Osteoblast (primary cell): ENCODE measurements around the gene ADD1. TPM values are rescaled to one million over a fixed set of nuclear protein-coding genes. Genes with fewer than 3 reads are reported as not detected.
"Not testable (repeated sequence)": the region's sequence is repeated elsewhere in the genome, so short reads cannot be mapped to it uniquely, and the experiment has no call there.

Experiments
- DNase-seq: peaks from one replicate; pipeline ENCODE4 v3.0.0; 2011; ENCODE audit warnings: low spot score, mixed read lengths; ENCODE audit not compliant: insufficient read length; ENCODE audit errors: missing footprints
- H2AFZ ChIP-seq: 2 replicates; pipeline ENCODE4 v1.6.0; 2011; ENCODE audit warnings: mild to moderate bottlenecking, low read length
- H3K27ac ChIP-seq: 2 replicates; pipeline ENCODE4 v1.5.1; 2011; ENCODE audit warnings: mild to moderate bottlenecking, low read depth, low read length, moderate library complexity
- H3K27me3 ChIP-seq: 2 replicates; pipeline ENCODE4 v1.6.0; 2012; ENCODE audit warnings: mild to moderate bottlenecking, control low read depth, inconsistent platforms, low read length, moderate library complexity; ENCODE audit not compliant: insufficient read depth
- H3K36me3 ChIP-seq: 2 replicates; pipeline ENCODE4 v1.5.1; 2011; ENCODE audit warnings: mild to moderate bottlenecking, low read length, control low read depth, moderate library complexity; ENCODE audit not compliant: insufficient read depth
- H3K4me1 ChIP-seq: 2 replicates; pipeline ENCODE4 v1.5.1; 2011; ENCODE audit warnings: mild to moderate bottlenecking, low read length, control low read depth, moderate library complexity; ENCODE audit not compliant: insufficient read depth
- H3K4me2 ChIP-seq: 2 replicates; pipeline ENCODE4 v1.6.0; 2011; ENCODE audit warnings: mild to moderate bottlenecking, low read length; ENCODE audit not compliant: insufficient read depth
- H3K4me3 ChIP-seq: fragments of 200-600 bp; sonication (generic); 3 replicates; pipeline ENCODE4 v1.5.1; 2012; ENCODE audit warnings: mild to moderate bottlenecking, low read length, inconsistent platforms; ENCODE audit not compliant: insufficient read depth
- H3K79me2 ChIP-seq: 2 replicates; pipeline ENCODE4 v1.6.0; 2012; ENCODE audit warnings: mild to moderate bottlenecking, low read length, control low read depth, inconsistent platforms; ENCODE audit not compliant: insufficient read depth
- H3K9me3 ChIP-seq: 2 replicates; pipeline ENCODE4 v1.5.1; 2011; ENCODE audit warnings: low read depth, low read length, control low read depth
- H4K20me1 ChIP-seq: 2 replicates; pipeline ENCODE4 v1.6.0; 2012; ENCODE audit warnings: mild to moderate bottlenecking, low read length, control low read depth; ENCODE audit not compliant: insufficient read depth
- total RNA-seq: library from RNA; depleted of rRNA; stranded (reverse); fragments of >200 nt; gene quantifications from 2 replicates; pipeline ENCODE4 v1.2.3, GENCODE V29; 2012
- TF ChIP-seq, protein P1 (sequence below): IDR thresholded peaks from 2 replicates; pipeline ENCODE4 v1.5.1; 2011; ENCODE audit warnings: mild to moderate bottlenecking, low read depth, low read length, moderate library complexity; ENCODE audit errors: extremely low read depth

ADD1 gene
- total RNA-seq, 1 donor, result 200 TPM

DNA sequence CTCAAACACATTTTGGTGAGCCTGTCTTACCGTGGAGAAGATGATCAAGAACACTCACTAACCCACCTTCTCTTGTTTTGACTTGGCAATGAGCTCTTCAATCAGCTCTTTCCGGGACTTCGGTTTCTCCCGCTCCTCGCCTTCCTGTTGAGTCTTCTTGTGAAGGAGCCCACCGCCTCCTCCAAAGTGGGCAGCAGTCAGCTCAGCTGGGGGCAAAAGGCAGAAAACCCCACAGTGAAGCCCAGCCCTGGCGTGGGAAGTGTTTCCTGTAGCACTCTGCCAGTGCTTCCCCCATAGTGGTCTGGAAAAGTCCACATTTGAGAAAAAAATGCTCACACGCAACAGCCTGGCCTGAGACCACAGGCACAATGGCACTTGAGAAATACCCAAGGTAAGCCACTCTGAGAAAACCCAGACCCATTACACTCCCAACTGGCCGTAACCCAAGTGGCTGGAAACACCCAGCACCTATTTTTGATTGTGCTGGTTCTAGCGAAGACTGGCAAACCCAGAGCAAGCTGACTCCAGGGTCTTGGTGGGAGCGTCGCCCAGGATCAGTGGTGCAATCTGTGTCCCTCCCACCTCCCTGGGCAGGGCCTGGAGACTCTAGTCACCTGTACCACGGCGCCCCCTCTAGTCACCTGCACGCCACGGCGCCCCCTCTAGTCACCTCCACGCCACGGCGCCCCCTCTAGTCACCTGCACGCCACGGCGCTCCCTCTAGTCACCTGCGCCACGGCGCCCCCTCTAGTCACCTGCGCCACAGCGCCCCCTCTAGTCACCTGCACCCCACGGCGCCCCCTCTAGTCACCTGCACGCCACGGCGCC is 110.9 kb downstream of the ADD1 start:
- Histone ChIP-seq H3K4me3 (no peak overlapping the region), H3K79me2 (peaks cover 52% of the 10 kb centered on the region), H3K27ac (no peak overlapping the region), H4K20me1 (peaks cover 12% of the 10 kb centered on the region), H3K9me3 (no peaks in the 10 kb centered on the region), H3K4me2 (no peak overlapping the region), H2AFZ (no peak overlapping the region), H3K4me1 (peaks cover 15% of the 10 kb centered on the region), H3K36me3 (peaks cover 73% of the 10 kb centered on the region), H3K27me3 (no peaks in the 10 kb centered on the region)
- DNase-seq, result peak; percentile 42
- TF ChIP-seq, protein P1, sequence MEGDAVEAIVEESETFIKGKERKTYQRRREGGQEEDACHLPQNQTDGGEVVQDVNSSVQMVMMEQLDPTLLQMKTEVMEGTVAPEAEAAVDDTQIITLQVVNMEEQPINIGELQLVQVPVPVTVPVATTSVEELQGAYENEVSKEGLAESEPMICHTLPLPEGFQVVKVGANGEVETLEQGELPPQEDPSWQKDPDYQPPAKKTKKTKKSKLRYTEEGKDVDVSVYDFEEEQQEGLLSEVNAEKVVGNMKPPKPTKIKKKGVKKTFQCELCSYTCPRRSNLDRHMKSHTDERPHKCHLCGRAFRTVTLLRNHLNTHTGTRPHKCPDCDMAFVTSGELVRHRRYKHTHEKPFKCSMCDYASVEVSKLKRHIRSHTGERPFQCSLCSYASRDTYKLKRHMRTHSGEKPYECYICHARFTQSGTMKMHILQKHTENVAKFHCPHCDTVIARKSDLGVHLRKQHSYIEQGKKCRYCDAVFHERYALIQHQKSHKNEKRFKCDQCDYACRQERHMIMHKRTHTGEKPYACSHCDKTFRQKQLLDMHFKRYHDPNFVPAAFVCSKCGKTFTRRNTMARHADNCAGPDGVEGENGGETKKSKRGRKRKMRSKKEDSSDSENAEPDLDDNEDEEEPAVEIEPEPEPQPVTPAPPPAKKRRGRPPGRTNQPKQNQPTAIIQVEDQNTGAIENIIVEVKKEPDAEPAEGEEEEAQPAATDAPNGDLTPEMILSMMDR, result no peak

DNA sequence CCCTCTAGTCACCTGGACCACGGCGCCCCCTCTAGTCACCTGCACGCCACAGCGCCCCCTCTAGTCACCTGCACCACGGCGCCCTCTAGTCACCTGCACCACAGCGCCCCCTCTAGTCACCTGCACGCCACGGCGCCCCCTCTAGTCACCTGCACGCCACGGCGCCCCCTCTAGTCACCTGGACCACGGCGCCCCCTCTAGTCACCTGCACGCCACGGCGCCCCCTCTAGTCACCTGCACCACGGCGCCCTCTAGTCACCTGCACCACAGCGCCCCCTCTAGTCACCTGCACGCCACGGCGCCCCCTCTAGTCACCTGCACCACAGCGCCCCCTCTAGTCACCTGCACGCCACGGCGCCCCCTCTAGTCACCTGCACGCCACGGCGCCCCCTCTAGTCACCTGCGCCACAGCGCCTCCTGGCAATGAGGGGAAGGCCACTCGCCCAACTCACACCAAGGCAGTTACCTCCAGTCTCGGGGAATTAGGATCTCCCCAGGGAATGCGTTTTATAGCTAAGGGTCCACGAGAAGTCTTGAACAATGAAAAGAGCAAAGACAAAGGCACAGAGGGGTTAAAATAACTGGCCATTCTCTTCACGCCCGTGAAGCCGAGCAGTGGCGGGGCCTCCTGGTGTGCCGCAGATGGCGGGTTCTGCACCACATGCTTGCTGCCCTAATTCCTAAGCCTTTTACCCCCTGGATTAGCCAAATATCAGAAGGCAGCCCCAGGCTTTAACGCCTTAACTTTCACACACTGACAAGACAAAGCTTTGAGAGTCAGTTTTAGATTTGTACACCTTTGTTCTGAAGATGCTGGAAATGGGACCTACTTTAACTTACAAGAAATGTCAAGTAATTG is 111.8 kb downstream of the ADD1 start:
- not testable (repeated sequence) for H2AFZ ChIP-seq, H3K27ac ChIP-seq, H3K27me3 ChIP-seq, H3K4me3 ChIP-seq, H3K4me2 ChIP-seq, H3K9me3 ChIP-seq
- H3K79me2 ChIP-seq, result peaks cover 53% of the 10 kb centered on the region
- H3K4me1 ChIP-seq, result peaks cover 15% of the 10 kb centered on the region
- peak; percentile 13 for DNase-seq
- H3K36me3 ChIP-seq, result peaks cover 64% of the 10 kb centered on the region
- peaks cover 16% of the 10 kb centered on the region for H4K20me1 ChIP-seq

DNA sequence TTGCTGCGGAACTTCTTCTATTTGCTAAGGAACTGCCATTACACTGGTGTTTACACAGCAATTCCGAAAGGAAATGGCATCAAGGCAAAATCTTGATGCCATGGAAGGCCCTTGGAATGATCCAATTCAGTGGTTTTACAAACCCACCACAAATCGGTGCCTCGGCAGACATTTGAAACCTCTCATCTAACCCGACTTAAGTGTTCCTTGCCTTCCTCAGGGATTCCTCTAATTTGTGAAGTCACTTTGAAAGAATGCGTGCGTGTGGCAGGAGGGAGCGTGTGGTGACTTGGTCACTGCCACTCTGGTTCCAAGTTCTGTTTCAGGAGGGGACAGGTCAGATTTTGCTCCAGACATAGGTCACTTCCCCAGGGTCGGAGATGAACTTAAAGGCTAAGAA is 114.8 kb downstream of the ADD1 start:
- peak overlapping the region; percentile 28 for H2AFZ ChIP-seq
- TF ChIP-seq, protein P1, result no peak
- H3K9me3 ChIP-seq, result no peaks in the 10 kb centered on the region
- H3K4me1 ChIP-seq, result peaks cover 29% of the 10 kb centered on the region
- H3K4me2 ChIP-seq, result peak overlapping the region; percentile 58
- peaks cover 30% of the 10 kb centered on the region for H4K20me1 ChIP-seq
- peak overlapping the region; percentile 30 for H3K4me3 ChIP-seq
- no peaks in the 10 kb centered on the region for H3K27me3 ChIP-seq
- H3K36me3 ChIP-seq, result peaks cover 35% of the 10 kb centered on the region
- no peak for DNase-seq
- H3K79me2 ChIP-seq, result peaks cover 71% of the 10 kb centered on the region
- peak overlapping the region; percentile 69 for H3K27ac ChIP-seq

GRCh38 chr4:2960450-2960849 is 116.8 kb downstream of the ADD1 start:
- Histone ChIP-seq H3K79me2 (peaks cover 81% of the 10 kb centered on the region), H3K4me1 (peaks cover 38% of the 10 kb centered on the region), H3K36me3 (peaks cover 23% of the 10 kb centered on the region), H4K20me1 (peaks cover 26% of the 10 kb centered on the region)
- not testable (repeated sequence) for DNase-seq, H2AFZ ChIP-seq, H3K27ac ChIP-seq, H3K4me2 ChIP-seq, H3K27me3 ChIP-seq, H3K9me3 ChIP-seq, H3K4me3 ChIP-seq
